H1 (cell line): ENCODE results near the gene ZNF785. TPM values are rescaled to one million over a fixed set of nuclear protein-coding genes. Genes with fewer than 3 reads are reported as not detected.

Experiments
- EP300 ChIP-seq, 2 experiments: IDR thresholded peaks; 1 replicate in 1 of 2; 2 replicates in 1 of 2; pipeline ENCODE4 v1.6.1; 2011 to 2012; ENCODE audit warnings: low read depth in 2 of 2, low read length in 2 of 2, mild to moderate bottlenecking in 2 of 2, borderline replicate concordance in 1 of 2, inconsistent platforms in 1 of 2, moderate library complexity in 1 of 2
- KDM1A ChIP-seq: fragments of 200-600, 300-600 bp; sonication (generic); IDR thresholded peaks from 2 replicates; pipeline ENCODE4 v1.7.1; 2016; ENCODE audit warnings: mild to moderate bottlenecking, low read length, borderline replicate concordance
- NANOG ChIP-seq: IDR thresholded peaks from 2 replicates; pipeline ENCODE4 v1.6.1; 2011; ENCODE audit warnings: low read length, low read depth, mild to moderate bottlenecking, inconsistent platforms; ENCODE audit not compliant: insufficient read depth, poor library complexity, severe bottlenecking
- RFX5 ChIP-seq: IDR thresholded peaks from 2 replicates; pipeline ENCODE4 v1.6.1; 2011; ENCODE audit warnings: low read depth, low read length, improper control_type of control experiment, borderline replicate concordance
- SIX5 ChIP-seq: IDR thresholded peaks from 2 replicates; pipeline ENCODE4 v1.6.1; 2011; ENCODE audit warnings: mild to moderate bottlenecking, low read depth, low read length
- polyA plus RNA-seq, 7 experiments: library from polyadenylated mRNA; depleted of rRNA in 3 of 7; stranded (reverse) in 5 of 7; unstranded in 2 of 7; fragments of >200 nt in 5 of 7; fragments of 200-250 nt in 2 of 7; gene quantifications; 1 replicate in 5 of 7; 2 replicates in 1 of 7; 4 replicates in 1 of 7; pipeline versions ENCODE4 v1.2.1 to v1.2.3, GENCODE V29; 2011 to 2013; ENCODE audit warnings: missing spikeins in 2 of 7, mixed read lengths in 2 of 7
- total RNA-seq: library from RNA; stranded (reverse); fragmentation: NEBNext Ultra II Directional; extraction: Animal tissue kit (Norgen Biotek cat#: 25700); gene quantifications from 2 replicates; pipeline ENCODE4 v1.2.1, GENCODE V29; 2021
- TF ChIP-seq, protein P1 (sequence below), 3 experiments: IDR thresholded peaks; 1 replicate in 2 of 3; 2 replicates in 1 of 3; pipeline versions ENCODE4 v1.5.1 to v1.6.1; 2011; ENCODE audit warnings: low read length in 3 of 3, mild to moderate bottlenecking in 3 of 3, inconsistent platforms in 2 of 3, low read depth in 1 of 3, moderate library complexity in 1 of 3; ENCODE audit not compliant: insufficient read depth in 1 of 3; ENCODE audit errors: control extremely low read depth in 1 of 3

ZNF785 gene
- total and polyA plus RNA-seq, 2 of the 8 experiments (the other 6 are each of a cell fraction or from before 2014, with no cell fraction given) = 8.6 to 12.9 TPM

- TF ChIP-seq, protein P1, sequence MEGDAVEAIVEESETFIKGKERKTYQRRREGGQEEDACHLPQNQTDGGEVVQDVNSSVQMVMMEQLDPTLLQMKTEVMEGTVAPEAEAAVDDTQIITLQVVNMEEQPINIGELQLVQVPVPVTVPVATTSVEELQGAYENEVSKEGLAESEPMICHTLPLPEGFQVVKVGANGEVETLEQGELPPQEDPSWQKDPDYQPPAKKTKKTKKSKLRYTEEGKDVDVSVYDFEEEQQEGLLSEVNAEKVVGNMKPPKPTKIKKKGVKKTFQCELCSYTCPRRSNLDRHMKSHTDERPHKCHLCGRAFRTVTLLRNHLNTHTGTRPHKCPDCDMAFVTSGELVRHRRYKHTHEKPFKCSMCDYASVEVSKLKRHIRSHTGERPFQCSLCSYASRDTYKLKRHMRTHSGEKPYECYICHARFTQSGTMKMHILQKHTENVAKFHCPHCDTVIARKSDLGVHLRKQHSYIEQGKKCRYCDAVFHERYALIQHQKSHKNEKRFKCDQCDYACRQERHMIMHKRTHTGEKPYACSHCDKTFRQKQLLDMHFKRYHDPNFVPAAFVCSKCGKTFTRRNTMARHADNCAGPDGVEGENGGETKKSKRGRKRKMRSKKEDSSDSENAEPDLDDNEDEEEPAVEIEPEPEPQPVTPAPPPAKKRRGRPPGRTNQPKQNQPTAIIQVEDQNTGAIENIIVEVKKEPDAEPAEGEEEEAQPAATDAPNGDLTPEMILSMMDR (IDR thresholded peaks at IDR 0.05; ENCODE audit: control extremely low read depth in 1 of 3, insufficient read depth in 1 of 3, low read depth in 1 of 3, low read length in 3 of 3) = no peak
- TF ChIP-seq EP300 (IDR thresholded peaks at IDR 0.05; ENCODE audit: borderline replicate concordance in 1 of 2, low read depth in 2 of 2, low read length in 2 of 2) (no peak), RFX5 (no peak), KDM1A (no peak), NANOG (no peak), SIX5 (no peak)
These were observed 37.0 kb upstream of the ZNF785 start (continued) for GRCh38 chr16:30622455-30623032.
